ENCODE data around the gene TIMP3.

Gene TIMP3

DNA sequence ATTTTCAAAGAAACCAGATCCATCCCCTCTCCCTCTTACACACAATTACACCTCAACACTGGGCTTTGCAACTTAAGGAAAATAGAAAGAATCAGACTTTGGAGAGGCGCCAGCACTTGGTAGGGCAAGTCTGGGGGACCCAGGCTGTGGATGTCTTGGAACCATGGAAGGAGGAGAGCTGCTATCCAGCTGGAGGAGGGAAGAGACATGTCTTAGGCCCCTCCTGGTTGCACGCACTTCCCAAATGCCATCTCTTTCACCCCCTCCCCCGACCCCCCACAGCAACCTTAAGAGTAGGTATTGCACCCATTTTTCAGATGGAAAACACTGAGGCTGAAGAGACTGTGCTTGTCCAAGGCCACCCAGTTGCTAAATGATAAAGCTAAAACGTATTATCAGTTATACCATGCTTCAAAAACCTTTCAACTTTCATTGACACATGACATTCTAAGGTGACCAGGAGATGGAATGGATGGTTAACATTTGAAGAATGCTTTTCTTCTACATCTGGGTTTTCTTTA is 3.9 kb downstream of the TIMP3 start:
- DNase-seq (ENCODE audit: low read depth in 2 of 2) = no peak

DNA sequence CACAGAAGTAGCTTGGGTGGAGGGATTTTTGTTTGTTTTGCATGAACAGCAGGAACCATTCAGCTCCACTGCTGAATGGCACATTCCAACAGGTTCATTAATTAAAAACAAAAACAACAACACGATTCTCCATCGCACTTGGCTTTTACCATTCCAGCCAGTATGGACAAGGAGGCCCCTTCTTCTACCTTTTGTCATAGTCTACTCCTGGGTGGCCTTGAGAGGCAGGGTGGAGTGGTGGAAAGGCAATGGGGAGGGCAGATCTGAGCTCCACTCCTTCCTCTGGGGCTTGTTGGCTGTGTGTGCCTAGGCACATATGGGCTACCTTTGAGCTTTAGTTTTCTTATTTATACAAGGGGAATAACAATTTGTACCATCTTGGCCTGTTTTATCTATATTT is 4.8 kb downstream of the TIMP3 start:
- no peak for DNase-seq (ENCODE audit: low read depth in 2 of 2)

- no peak for DNase-seq (ENCODE audit: low read depth in 2 of 2)
Measured at GRCh38 chr22:32808038-32808445, 6.5 kb downstream of the TIMP3 start.

DNA sequence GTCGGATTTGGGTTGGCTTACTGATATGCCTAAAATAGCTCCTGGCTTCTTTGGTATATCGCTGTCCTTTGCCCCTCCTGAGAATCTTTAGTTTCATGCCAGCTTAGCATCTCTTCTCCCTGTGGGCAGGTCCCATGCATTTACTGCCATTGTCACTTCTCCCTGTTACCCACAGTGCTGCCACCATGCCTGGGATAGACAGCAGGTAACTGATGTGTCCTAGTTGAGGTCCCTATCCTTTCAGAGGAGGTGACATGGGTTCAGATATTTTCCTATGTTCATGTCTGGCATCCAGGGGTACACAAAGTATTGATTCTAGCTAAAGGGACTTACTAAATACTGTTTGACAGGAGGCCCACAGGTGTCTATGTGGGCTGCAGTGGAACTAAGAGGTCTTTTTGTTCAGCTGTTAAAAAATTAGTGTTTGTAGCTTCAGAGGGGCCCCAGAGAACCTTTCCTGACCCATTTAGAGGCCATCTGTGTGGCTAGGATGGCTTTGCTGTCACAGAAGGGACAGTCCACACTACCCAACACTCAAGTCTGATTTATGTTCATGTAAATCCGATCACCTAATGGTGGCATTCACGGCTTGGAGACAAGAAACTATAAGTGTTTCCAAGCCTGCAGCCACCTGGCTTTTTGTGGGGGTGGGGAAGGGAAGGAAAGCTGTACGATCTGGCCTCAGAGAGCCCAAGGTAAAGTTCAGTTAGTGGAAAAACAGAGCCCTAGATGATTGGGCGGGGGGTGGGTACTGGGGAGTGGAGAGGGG is 8.5 kb downstream of the TIMP3 start:
- DNase-seq (ENCODE audit: low read depth in 2 of 2) = no peak

GRCh38 chr22:32810555-32811133 is 9.1 kb downstream of the TIMP3 start:
- DNase-seq (ENCODE audit: low read depth in 2 of 2) = no peak

- DNase-seq (ENCODE audit: low read depth in 2 of 2) = no peak
Measured at GRCh38 chr22:32811788-32812545, 10.5 kb downstream of the TIMP3 start.

DNA sequence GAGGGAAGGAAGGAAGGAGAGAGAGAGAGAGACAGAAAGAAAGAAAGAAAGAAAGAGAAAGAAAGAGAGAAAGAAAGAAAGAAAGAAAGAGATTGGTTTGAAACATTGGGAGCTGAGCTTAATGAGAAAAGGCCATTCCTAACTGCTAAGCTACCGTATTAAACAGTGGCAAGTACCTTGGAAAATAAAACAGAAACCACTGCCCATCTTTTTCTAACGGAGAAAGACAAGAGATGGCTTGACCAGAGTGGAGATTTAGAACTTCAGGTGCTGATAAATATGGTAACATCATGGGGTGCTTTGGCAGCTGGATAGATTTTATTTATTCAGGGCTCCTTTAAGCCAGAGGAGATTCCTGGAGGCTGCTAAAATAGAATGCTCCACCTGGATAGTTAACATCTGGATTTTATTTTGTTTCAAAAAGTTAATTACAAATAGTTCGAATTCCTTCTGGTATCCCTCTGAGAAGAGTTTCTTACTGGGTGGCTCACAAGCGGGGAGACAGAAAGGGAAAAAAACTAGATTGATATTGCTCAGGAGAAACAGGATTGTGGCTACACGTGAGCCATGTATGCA is 12.9 kb downstream of the TIMP3 start:
- DNase-seq (ENCODE audit: low read depth in 2 of 2) = no peak

DNA sequence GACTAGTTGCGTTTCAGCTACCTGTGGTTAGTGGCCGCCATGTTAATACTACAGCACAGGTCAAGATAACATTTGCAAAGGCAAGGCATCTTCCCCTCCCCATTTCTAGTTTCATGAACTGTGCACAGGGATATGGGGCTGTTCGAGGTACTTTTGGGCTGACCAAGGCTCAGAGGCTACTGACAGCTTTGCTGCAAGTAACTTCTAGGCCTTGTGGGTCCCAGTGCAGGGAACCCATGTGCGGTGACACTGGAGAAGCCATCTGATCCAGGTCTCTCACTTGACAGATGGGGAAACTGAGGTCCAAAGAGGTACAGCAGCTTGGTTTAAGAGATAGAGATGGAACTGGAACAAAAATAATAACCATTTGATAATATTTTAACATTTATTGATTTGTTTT is 13.6 kb downstream of the TIMP3 start:
- DNase-seq (ENCODE audit: low read depth in 2 of 2) = no peak

DNA sequence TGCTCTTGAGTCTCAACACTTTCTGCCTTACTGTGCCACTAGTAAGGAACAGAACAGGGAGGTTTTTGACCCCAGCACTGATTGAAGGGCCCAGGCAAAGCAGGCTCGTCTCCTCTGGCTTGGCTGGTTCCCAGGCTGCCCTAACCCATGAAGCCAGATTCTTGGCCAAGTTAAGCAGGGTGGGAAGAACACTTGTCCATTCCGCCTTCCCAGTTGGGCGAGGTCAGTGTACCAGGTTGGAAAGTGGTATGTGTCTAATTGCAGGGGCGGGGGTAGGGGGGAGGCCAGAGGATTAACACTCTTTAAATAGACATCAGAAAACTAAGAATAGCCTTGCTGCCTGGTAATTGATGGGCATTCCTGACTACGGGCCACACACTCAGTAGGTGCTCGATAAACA is 14.4 kb downstream of the TIMP3 start:
- no peak for DNase-seq (ENCODE audit: low read depth in 2 of 2)

DNA sequence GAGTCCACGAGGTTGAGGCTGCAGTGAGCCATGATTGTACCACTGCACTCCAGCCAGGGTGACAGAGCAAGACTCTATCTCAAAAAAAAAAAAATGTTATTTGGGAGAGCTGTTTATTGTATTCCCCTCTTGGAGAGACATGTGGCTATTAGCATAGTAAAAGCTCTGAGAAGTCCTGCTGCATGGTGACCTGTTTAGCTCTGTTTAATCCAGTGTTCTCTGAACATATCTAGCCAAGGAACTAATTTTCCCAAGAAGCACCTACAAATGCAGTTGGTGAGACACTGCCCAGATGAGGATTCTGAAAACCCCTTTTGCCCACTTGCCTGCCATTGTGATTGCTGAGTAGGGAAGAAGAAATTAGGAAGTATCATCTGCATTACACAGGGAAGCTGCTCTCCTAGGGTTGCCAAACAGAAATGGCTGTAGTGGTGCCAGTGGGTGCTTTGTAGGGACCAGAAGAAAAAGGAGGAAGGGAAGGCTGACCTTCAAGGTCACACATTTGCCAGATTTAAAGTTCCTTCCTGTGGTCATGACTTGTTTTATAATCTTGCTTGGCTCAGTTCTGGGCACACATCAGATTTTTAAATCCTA is 15.7 kb downstream of the TIMP3 start:
- DNase-seq (ENCODE audit: low read depth in 2 of 2) = no peak

DNA sequence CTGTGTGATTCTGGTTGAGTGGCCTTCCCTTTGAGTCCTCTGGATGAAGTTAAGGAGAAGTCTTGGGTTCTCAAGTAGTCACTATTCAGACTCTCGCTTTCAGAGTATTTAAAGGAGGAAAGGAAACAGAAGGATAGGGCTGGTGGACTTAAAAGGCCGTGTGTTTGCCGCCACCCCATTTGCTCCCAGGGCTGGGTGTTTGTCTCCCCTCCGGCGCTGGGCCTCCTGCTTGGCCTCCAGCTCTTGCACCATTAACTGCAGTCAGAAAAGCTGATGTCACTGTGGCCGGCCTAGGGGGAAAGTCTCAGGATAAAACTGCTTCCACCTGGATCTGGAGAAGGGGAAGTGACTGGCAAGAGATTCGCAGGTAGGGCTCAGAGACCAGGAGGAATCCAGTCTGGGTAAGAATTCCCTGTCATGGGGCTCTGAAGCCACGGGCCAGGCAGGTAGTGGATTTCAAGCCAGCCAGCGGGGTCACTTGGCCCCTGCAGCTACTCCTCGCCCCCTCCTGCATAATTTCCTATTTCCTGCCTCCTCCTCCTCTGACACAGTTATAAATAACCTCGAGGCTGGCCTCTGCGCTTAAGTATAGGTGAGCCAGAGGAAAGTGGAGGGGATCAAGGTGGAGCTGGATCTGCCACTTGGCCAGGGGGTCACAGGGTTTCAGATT is 17.1 kb downstream of the TIMP3 start:
- DNase-seq (ENCODE audit: low read depth in 2 of 2) = no peak

- DNase-seq (ENCODE audit: low read depth in 2 of 2) = no peak
Measured at GRCh38 chr22:32819120-32819519, 17.6 kb downstream of the TIMP3 start.

DNA sequence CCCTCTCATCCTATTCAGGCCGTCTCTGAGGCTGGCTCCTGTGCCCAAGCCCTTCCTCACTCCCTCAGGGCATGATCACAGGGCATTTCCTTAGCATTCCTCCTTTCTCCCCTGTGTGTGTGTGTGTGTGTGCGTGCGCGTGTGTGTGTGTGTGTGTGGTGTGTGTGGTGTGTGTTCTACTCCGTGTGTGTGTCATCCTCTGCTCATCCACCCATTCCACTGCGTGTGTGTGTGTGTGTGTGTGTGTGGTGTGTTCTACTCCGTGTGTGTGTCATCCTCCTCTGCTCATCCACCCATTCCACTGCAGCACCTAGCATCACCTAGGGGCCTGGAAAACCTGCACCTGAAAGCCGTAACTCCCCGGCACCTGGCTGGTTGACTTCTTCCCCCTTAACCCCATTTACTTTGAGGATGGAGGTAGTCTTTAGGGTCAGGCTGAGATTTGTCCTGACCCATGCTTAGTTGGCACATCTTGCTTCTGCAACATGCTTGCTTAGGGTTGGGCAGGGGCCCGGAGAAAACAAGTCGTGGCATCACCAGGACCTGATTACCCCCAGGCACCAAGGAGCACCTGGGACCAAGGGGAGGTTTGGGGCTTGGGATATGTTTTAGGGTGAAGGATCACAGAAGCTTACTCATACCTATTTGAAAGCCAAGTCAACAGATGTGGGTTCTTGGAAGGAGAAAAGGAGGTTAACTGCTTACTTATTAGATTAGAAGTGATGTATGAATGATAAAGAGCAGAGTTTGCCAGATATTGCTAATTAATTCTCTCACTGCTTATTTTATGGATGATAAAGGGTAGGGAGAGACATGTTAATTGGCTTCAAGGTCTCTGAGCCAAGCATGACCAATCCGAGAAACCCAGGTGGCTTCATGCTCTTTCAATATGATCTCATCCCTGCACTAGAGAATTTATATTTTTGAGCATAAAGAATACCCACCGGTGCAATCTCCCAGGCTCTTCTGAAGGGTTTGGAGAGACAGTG is 18.9 kb downstream of the TIMP3 start:
- DNase-seq (ENCODE audit: low read depth in 2 of 2) = no peak

DNA sequence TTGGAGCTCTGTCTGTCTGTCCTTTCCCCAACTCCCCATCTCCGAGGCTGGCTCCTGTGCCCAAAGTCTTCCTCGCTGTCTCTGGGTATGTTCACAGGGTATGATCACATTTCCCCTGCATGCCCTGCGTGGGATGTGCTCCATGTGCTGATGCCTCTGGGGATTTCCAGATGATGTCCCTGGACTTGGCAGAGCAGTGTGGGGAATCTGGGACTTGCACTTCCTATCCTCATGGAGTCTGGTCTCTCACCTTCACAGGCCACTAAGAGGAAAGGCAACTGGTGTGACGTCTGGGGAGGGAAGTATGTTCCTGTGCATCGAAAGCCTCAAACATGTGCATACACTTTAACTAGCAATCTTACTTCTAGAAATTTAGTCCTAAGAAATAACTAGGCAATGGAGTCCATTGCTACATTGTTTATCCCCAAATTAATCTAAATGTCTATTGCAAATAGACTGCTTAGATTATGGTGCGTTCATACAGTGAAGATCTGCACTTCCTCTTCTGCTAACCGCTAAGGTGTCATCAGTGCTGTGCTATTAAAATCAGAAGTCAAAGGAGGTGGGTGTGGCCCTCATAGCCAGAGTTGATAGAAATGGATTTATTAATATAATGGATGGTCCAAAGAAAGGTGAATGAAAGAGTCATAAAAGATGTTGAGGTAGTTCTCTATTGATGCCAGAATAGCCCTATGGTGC is 20.8 kb downstream of the TIMP3 start:
- DNase-seq (ENCODE audit: low read depth in 2 of 2) = no peak

- no peak for DNase-seq (ENCODE audit: low read depth in 2 of 2)
Measured at GRCh38 chr22:32823024-32823730, 21.7 kb downstream of the TIMP3 start.

- no peak for DNase-seq (ENCODE audit: low read depth in 2 of 2)
Measured at GRCh38 chr22:32824531-32825312, 23.2 kb downstream of the TIMP3 start.

DNA sequence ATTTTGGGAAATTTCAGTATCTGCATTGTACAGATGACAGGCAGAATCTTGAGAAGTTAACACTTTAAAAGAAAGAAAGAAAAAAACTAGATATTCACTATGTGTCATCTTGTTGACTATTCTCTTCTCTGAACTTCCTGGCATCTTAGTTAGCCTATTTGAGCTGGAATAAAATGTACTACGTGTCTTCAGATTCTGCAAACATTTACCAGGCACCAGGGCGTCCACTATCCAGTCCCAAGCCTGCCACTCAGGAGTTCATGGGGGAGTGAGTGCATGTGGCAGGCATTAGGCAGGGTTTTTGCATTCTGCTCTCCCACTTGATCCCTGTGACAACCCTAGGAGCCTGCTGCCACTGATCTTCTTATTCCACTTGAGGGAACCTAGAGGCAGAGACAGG is 25.0 kb downstream of the TIMP3 start:
- no peak for DNase-seq (ENCODE audit: low read depth in 2 of 2)

DNA sequence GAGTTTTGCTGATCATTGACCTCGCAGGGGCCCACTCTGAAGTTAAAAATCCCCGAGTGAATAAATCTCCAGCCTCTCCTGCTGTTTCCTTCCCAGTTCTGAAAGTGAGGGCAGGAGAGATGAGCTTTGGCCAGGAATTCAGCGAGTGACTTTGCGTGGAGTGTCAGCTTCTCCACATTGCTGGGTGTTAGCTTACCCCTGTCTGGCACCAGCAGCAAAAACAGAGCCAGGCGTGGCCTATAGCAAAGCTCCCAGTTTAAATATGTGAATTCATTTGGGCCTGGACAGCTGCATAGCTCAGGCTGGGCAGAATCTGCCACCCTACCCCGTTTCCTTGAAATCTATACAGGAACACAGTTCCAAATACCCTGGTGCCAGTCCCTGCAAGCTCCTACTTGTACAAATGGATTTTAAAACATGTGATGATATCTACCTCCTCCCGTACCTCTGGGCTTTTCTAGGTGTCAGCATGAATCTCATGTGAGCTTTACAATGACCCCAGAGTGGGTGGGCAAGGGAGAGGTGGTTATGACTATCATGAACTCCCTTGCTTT is 25.6 kb downstream of the TIMP3 start:
- no peak for DNase-seq (ENCODE audit: low read depth in 2 of 2)
